H1 (cell line): ENCODE measurements around the gene ALPI.

Experiments used
- PHF8 ChIP-seq: fragments of 200-600 bp; sonication (generic); conservative IDR thresholded peaks from 2 replicates; pipeline ENCODE4 v1.7.1; 2012; ENCODE audit warnings: low read depth, mild to moderate bottlenecking, inconsistent platforms, low read length, moderate library complexity
- POLR2AphosphoS5 ChIP-seq: IDR thresholded peaks from 2 replicates; pipeline ENCODE4 v1.6.1; 2011; ENCODE audit warnings: low read depth, low read length
- TAF1 ChIP-seq: IDR thresholded peaks from 2 replicates; pipeline ENCODE4 v1.6.1; 2011; ENCODE audit warnings: mild to moderate bottlenecking, low read depth, low read length
- ZNF274 ChIP-seq: IDR thresholded peaks from 2 replicates; pipeline ENCODE4 v1.7.0; 2012; ENCODE audit warnings: low read length, borderline replicate concordance; ENCODE audit errors: extremely low read depth
- TF ChIP-seq, protein P1 (sequence below), 3 experiments: IDR thresholded peaks; 1 replicate in 2 of 3; 2 replicates in 1 of 3; pipeline versions ENCODE4 v1.5.1 to v1.6.1; 2011; ENCODE audit warnings: low read length in 3 of 3, mild to moderate bottlenecking in 3 of 3, inconsistent platforms in 2 of 3, low read depth in 1 of 3, moderate library complexity in 1 of 3; ENCODE audit not compliant: insufficient read depth in 1 of 3; ENCODE audit errors: control extremely low read depth in 1 of 3
- TF ChIP-seq, protein P2 (sequence below): IDR thresholded peaks from 2 replicates; pipeline ENCODE4 v1.6.1; 2012; ENCODE audit warnings: inconsistent platforms

- TF ChIP-seq POLR2AphosphoS5: no peak
- TF ChIP-seq, protein P1, sequence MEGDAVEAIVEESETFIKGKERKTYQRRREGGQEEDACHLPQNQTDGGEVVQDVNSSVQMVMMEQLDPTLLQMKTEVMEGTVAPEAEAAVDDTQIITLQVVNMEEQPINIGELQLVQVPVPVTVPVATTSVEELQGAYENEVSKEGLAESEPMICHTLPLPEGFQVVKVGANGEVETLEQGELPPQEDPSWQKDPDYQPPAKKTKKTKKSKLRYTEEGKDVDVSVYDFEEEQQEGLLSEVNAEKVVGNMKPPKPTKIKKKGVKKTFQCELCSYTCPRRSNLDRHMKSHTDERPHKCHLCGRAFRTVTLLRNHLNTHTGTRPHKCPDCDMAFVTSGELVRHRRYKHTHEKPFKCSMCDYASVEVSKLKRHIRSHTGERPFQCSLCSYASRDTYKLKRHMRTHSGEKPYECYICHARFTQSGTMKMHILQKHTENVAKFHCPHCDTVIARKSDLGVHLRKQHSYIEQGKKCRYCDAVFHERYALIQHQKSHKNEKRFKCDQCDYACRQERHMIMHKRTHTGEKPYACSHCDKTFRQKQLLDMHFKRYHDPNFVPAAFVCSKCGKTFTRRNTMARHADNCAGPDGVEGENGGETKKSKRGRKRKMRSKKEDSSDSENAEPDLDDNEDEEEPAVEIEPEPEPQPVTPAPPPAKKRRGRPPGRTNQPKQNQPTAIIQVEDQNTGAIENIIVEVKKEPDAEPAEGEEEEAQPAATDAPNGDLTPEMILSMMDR (IDR thresholded peaks at IDR 0.05; ENCODE audit: control extremely low read depth in 1 of 3, insufficient read depth in 1 of 3, low read depth in 1 of 3, low read length in 3 of 3): no peak
- no peak for TF ChIP-seq ZNF274
- no peak for TF ChIP-seq PHF8
- TF ChIP-seq TAF1: no peak
- TF ChIP-seq, protein P2, sequence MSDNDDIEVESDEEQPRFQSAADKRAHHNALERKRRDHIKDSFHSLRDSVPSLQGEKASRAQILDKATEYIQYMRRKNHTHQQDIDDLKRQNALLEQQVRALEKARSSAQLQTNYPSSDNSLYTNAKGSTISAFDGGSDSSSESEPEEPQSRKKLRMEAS: no peak
These were observed 38.6 kb downstream of the ALPI start for GRCh38 chr2:232494542-232494941.
